ENCODE data around the gene ZNF236. TPM values are rescaled to one million over a fixed set of nuclear protein-coding genes. Genes with fewer than 3 reads are reported as not detected.
"Not testable (repeated sequence)": the region's sequence is repeated elsewhere in the genome, so short reads cannot be mapped to it uniquely, and the experiment has no call there.

Gene ZNF236
- total RNA-seq, 1 donor from 2014 or later: 13.4 TPM

- ATAC-seq: no peak
- DNase-seq: no peak
- intact Hi-C loops (cut with micrococcal nuclease): no loop called here
Observed at GRCh38 chr18:76959605-76960004, 137.2 kb downstream of the ZNF236 start.

- ATAC-seq: no peak
- intact Hi-C loops (cut with micrococcal nuclease): no loop called here
- no peak for DNase-seq
Observed at GRCh38 chr18:76960528-76961035, 138.2 kb downstream of the ZNF236 start.

- DNase-seq (no peak), ATAC-seq (no peak)
- intact Hi-C loops (cut with micrococcal nuclease): no loop called here
Observed at GRCh38 chr18:76962851-76963250, 140.5 kb downstream of the ZNF236 start.

GRCh38 chr18:76963936-76964335 lies 141.6 kb downstream of the ZNF236 start:
- intact Hi-C loops (cut with micrococcal nuclease): no loop called here
- ATAC-seq (no peak), DNase-seq (no peak)

GRCh38 chr18:76965555-76966151 lies 143.3 kb downstream of the ZNF236 start:
- DNase-seq; ATAC-seq; intact Hi-C loops (cut with micrococcal nuclease): not testable (repeated sequence)

GRCh38 chr18:76967299-76967698 lies 144.9 kb downstream of the ZNF236 start:
- intact Hi-C loops (cut with micrococcal nuclease); ATAC-seq: not testable (repeated sequence)

GRCh38 chr18:76967721-76968472 lies 145.5 kb downstream of the ZNF236 start:
- no peak for DNase-seq
- ATAC-seq: no peak
- intact Hi-C loops (cut with micrococcal nuclease): no loop called here

More at GRCh38 chr18:76967299-76967698, 144.9 kb downstream of the ZNF236 start:
- DNase-seq: not testable (repeated sequence)

- ATAC-seq (no peak), DNase-seq (no peak)
- intact Hi-C loops (cut with micrococcal nuclease): no loop called here
Observed at GRCh38 chr18:76970770-76971559, 148.6 kb downstream of the ZNF236 start.

- ATAC-seq (no peak), DNase-seq (no peak)
- intact Hi-C loops (cut with micrococcal nuclease): no loop called here
Observed at GRCh38 chr18:76972241-76972640, 149.9 kb downstream of the ZNF236 start.

GRCh38 chr18:76972846-76973519 lies 150.6 kb downstream of the ZNF236 start:
- no peak for ATAC-seq
- DNase-seq: no peak
- intact Hi-C loops (cut with micrococcal nuclease): no loop called here

- ATAC-seq (no peak), DNase-seq (no peak)
- intact Hi-C loops (cut with micrococcal nuclease): no loop called here
Observed at GRCh38 chr18:76973520-76974266, 151.3 kb downstream of the ZNF236 start.

- ATAC-seq: no peak
- intact Hi-C loops (cut with micrococcal nuclease): no loop called here
- no peak for DNase-seq
Observed at GRCh38 chr18:76974386-76974785, 152.0 kb downstream of the ZNF236 start.

- intact Hi-C loops (cut with micrococcal nuclease): no loop called here
- ATAC-seq (no peak), DNase-seq (no peak)
Observed at GRCh38 chr18:76975577-76976110, 153.3 kb downstream of the ZNF236 start.

- intact Hi-C loops (cut with micrococcal nuclease): no loop called here
- DNase-seq: no peak
- peak; percentile 75 for ATAC-seq
Observed at GRCh38 chr18:76977108-76977621, 154.8 kb downstream of the ZNF236 start.

GRCh38 chr18:76977684-76978232 lies 155.4 kb downstream of the ZNF236 start:
- no peak for DNase-seq
- no peak for ATAC-seq
- intact Hi-C loops (cut with micrococcal nuclease): no loop called here

- DNase-seq (no peak), ATAC-seq (no peak)
- intact Hi-C loops (cut with micrococcal nuclease): no loop called here
Observed at GRCh38 chr18:76978616-76979015, 156.3 kb downstream of the ZNF236 start.

GRCh38 chr18:76979111-76979751 lies 156.9 kb downstream of the ZNF236 start:
- ATAC-seq: no peak
- no peak for DNase-seq
- intact Hi-C loops (cut with micrococcal nuclease): no loop called here
